Stimulated activated CD8-positive, alpha-beta memory T cell treated with anti-CD3 and anti-CD28 coated beads, Interleukin-4, amount 100 ng/mL, for 24 hours (primary cell): ENCODE data around the gene TRPC3.

ENCODE experiments used
- DNase-seq: peaks from one replicate; pipeline ENCODE4 v3.0.0-alpha.2; 2020; ENCODE audit warnings: low read depth

TRPC3 gene

GRCh38 chr4:121951521-121952110, at the start of gene TRPC3:
TSS of gene TRPC3 (minus strand) at chr4:121952060. CDS start at chr4:121951680, 380 bp downstream.
- peak; percentile 20 for DNase-seq

GRCh38 chr4:122000849-122001248, 49.0 kb upstream of the TRPC3 start:
- no peak for DNase-seq

GRCh38 chr4:121998024-121998423, 46.2 kb upstream of the TRPC3 start:
- DNase-seq: no peak

GRCh38 chr4:121995790-121996537, 44.1 kb upstream of the TRPC3 start:
- no peak for DNase-seq

- no peak for DNase-seq
Observed at GRCh38 chr4:121991968-121992367, 40.1 kb upstream of the TRPC3 start.

- no peak for DNase-seq
Observed at GRCh38 chr4:121990489-121990888, 38.6 kb upstream of the TRPC3 start.

- no peak for DNase-seq
Observed at GRCh38 chr4:121989715-121990114, 37.9 kb upstream of the TRPC3 start.

GRCh38 chr4:121988950-121989349, 37.1 kb upstream of the TRPC3 start:
- no peak for DNase-seq

- no peak for DNase-seq
Observed at GRCh38 chr4:121980643-121981042, 28.8 kb upstream of the TRPC3 start.

GRCh38 chr4:121978172-121978516, 26.3 kb upstream of the TRPC3 start:
- DNase-seq: no peak

- DNase-seq: no peak
Observed at GRCh38 chr4:121977251-121978171, 25.7 kb upstream of the TRPC3 start.

- DNase-seq: no peak
Observed at GRCh38 chr4:121975784-121976183, 23.9 kb upstream of the TRPC3 start.

- no peak for DNase-seq
Observed at GRCh38 chr4:121973816-121974215, 22.0 kb upstream of the TRPC3 start.

GRCh38 chr4:121968859-121969258, 17.0 kb upstream of the TRPC3 start:
- no peak for DNase-seq

- DNase-seq: no peak
Observed at GRCh38 chr4:121964958-121965357, 13.1 kb upstream of the TRPC3 start.

- DNase-seq: no peak
Observed at GRCh38 chr4:121960818-121961217, 9.0 kb upstream of the TRPC3 start.

GRCh38 chr4:121958777-121959176, 6.9 kb upstream of the TRPC3 start:
- no peak for DNase-seq

GRCh38 chr4:121957266-121957665, 5.4 kb upstream of the TRPC3 start:
- DNase-seq: no peak

GRCh38 chr4:121953860-121954259, 2.0 kb upstream of the TRPC3 start:
- no peak for DNase-seq

- DNase-seq: no peak
Observed at GRCh38 chr4:121952290-121952689, 430 bp upstream of the TRPC3 start.

GRCh38 chr4:121950680-121951520, 960 bp downstream of the TRPC3 start:
- no peak for DNase-seq

- DNase-seq: peak; percentile 79
Observed at GRCh38 chr4:121950212-121950679, 1.6 kb downstream of the TRPC3 start.
